Measurements from ENCODE around the gene SFXN5.
"Not testable (repeated sequence)": the region's sequence is repeated elsewhere in the genome, so short reads cannot be mapped to it uniquely, and the experiment has no call there.

Gene SFXN5

GRCh38 chr2:72915320-72915906 is 156.1 kb downstream of the SFXN5 start:
- Mint-ChIP-seq H3K4me3 (peak overlapping the region; percentile 6), H3K27ac (peak overlapping the region; percentile 2), H3K36me3 (ENCODE audit: low read depth) (no peaks in the 10 kb centered on the region), H3K27me3 (ENCODE audit: low read depth) (peaks cover 80% of the 10 kb centered on the region), H3K4me1 (ENCODE audit: low read depth) (peaks cover 8% of the 10 kb centered on the region), H3K9me3 (no peaks in the 10 kb centered on the region)
- DNase-seq (ENCODE audit: low spot score), result no peak

GRCh38 chr2:72914589-72915319 is 156.8 kb downstream of the SFXN5 start:
- H3K9me3 Mint-ChIP-seq, result no peaks in the 10 kb centered on the region
- peak overlapping the region; percentile 6 for H3K4me3 Mint-ChIP-seq
- peaks cover 79% of the 10 kb centered on the region for H3K27me3 Mint-ChIP-seq (ENCODE audit: low read depth)
- peaks cover 8% of the 10 kb centered on the region for H3K4me1 Mint-ChIP-seq (ENCODE audit: low read depth)
- H3K36me3 Mint-ChIP-seq (ENCODE audit: low read depth), result no peaks in the 10 kb centered on the region
- peak overlapping the region; percentile 2 for H3K27ac Mint-ChIP-seq
- DNase-seq (ENCODE audit: low spot score), result no peak

GRCh38 chr2:72914206-72914559 is 157.3 kb downstream of the SFXN5 start:
- Mint-ChIP-seq H3K9me3 (no peaks in the 10 kb centered on the region), H3K27me3 (ENCODE audit: low read depth) (peaks cover 79% of the 10 kb centered on the region), H3K4me3 (no peak overlapping the region), H3K27ac (no peak overlapping the region), H3K36me3 (ENCODE audit: low read depth) (no peaks in the 10 kb centered on the region), H3K4me1 (ENCODE audit: low read depth) (peaks cover 4% of the 10 kb centered on the region)
- DNase-seq (ENCODE audit: low spot score), result no peak

GRCh38 chr2:72913486-72914205 is 157.9 kb downstream of the SFXN5 start:
- no peak overlapping the region for H3K4me3 Mint-ChIP-seq
- DNase-seq (ENCODE audit: low spot score), result no peak
- H3K27me3 Mint-ChIP-seq (ENCODE audit: low read depth), result peaks cover 76% of the 10 kb centered on the region
- H3K4me1 Mint-ChIP-seq (ENCODE audit: low read depth), result peaks cover 4% of the 10 kb centered on the region
- no peaks in the 10 kb centered on the region for H3K9me3 Mint-ChIP-seq
- no peak overlapping the region for H3K27ac Mint-ChIP-seq
- no peaks in the 10 kb centered on the region for H3K36me3 Mint-ChIP-seq (ENCODE audit: low read depth)

- no peaks in the 10 kb centered on the region for H3K9me3 Mint-ChIP-seq
- no peak overlapping the region for H3K4me3 Mint-ChIP-seq
- DNase-seq (ENCODE audit: low spot score), result no peak
- H3K4me1 Mint-ChIP-seq (ENCODE audit: low read depth), result no peaks in the 10 kb centered on the region
- no peaks in the 10 kb centered on the region for H3K36me3 Mint-ChIP-seq (ENCODE audit: low read depth)
- no peak overlapping the region for H3K27ac Mint-ChIP-seq
- H3K27me3 Mint-ChIP-seq (ENCODE audit: low read depth), result peaks cover 76% of the 10 kb centered on the region
Observed at GRCh38 chr2:72911256-72911655, 160.3 kb downstream of the SFXN5 start.

- H3K27ac Mint-ChIP-seq, result no peak overlapping the region
- no peaks in the 10 kb centered on the region for H3K36me3 Mint-ChIP-seq (ENCODE audit: low read depth)
- no peak overlapping the region for H3K4me3 Mint-ChIP-seq
- DNase-seq (ENCODE audit: low spot score), result no peak
- no peaks in the 10 kb centered on the region for H3K4me1 Mint-ChIP-seq (ENCODE audit: low read depth)
- H3K9me3 Mint-ChIP-seq, result no peaks in the 10 kb centered on the region
- H3K27me3 Mint-ChIP-seq (ENCODE audit: low read depth), result peaks cover 73% of the 10 kb centered on the region
Observed at GRCh38 chr2:72908741-72909140, 162.8 kb downstream of the SFXN5 start.

- not testable (repeated sequence) for H3K4me3 Mint-ChIP-seq; H3K36me3 Mint-ChIP-seq (ENCODE audit: low read depth); H3K9me3 Mint-ChIP-seq; H3K27ac Mint-ChIP-seq; H3K4me1 Mint-ChIP-seq (ENCODE audit: low read depth); DNase-seq (ENCODE audit: low spot score)
- peaks cover 76% of the 10 kb centered on the region for H3K27me3 Mint-ChIP-seq (ENCODE audit: low read depth)
Observed at GRCh38 chr2:72907369-72907768, 164.1 kb downstream of the SFXN5 start.

- H3K9me3 Mint-ChIP-seq, result no peaks in the 10 kb centered on the region
- H3K4me1 Mint-ChIP-seq (ENCODE audit: low read depth), result no peaks in the 10 kb centered on the region
Observed at GRCh38 chr2:72901426-72901825, 170.1 kb downstream of the SFXN5 start.

GRCh38 chr2:72900191-72900825 is 171.2 kb downstream of the SFXN5 start:
- Mint-ChIP-seq H3K9me3 (no peaks in the 10 kb centered on the region), H3K36me3 (ENCODE audit: low read depth) (no peaks in the 10 kb centered on the region), H3K27ac (no peak overlapping the region), H3K4me1 (ENCODE audit: low read depth) (peaks cover 1% of the 10 kb centered on the region), H3K27me3 (ENCODE audit: low read depth) (peaks cover 61% of the 10 kb centered on the region), H3K4me3 (no peak overlapping the region)
- DNase-seq (ENCODE audit: low spot score), result no peak

More at GRCh38 chr2:72901426-72901825, 170.1 kb downstream of the SFXN5 start:
- Mint-ChIP-seq H3K36me3 (ENCODE audit: low read depth) (no peaks in the 10 kb centered on the region), H3K27ac (no peak overlapping the region), H3K27me3 (ENCODE audit: low read depth) (peaks cover 64% of the 10 kb centered on the region), H3K4me3 (no peak overlapping the region)
- no peak for DNase-seq (ENCODE audit: low spot score)

GRCh38 chr2:72898585-72898906 is 173.0 kb downstream of the SFXN5 start:
- Mint-ChIP-seq H3K27ac (no peak overlapping the region), H3K9me3 (no peaks in the 10 kb centered on the region), H3K4me1 (ENCODE audit: low read depth) (peaks cover 1% of the 10 kb centered on the region), H3K4me3 (no peak overlapping the region), H3K27me3 (ENCODE audit: low read depth) (peaks cover 53% of the 10 kb centered on the region), H3K36me3 (ENCODE audit: low read depth) (no peaks in the 10 kb centered on the region)
- DNase-seq (ENCODE audit: low spot score), result no peak

- DNase-seq (ENCODE audit: low spot score), result no peak
- no peaks in the 10 kb centered on the region for H3K9me3 Mint-ChIP-seq
- H3K4me1 Mint-ChIP-seq (ENCODE audit: low read depth), result peaks cover 1% of the 10 kb centered on the region
- H3K27ac Mint-ChIP-seq, result no peak overlapping the region
- no peaks in the 10 kb centered on the region for H3K36me3 Mint-ChIP-seq (ENCODE audit: low read depth)
- H3K27me3 Mint-ChIP-seq (ENCODE audit: low read depth), result peaks cover 48% of the 10 kb centered on the region
- H3K4me3 Mint-ChIP-seq, result no peak overlapping the region
Observed at GRCh38 chr2:72897785-72898584, 173.5 kb downstream of the SFXN5 start.

GRCh38 chr2:72896446-72896845 is 175.1 kb downstream of the SFXN5 start:
- peaks cover 37% of the 10 kb centered on the region for H3K27me3 Mint-ChIP-seq (ENCODE audit: low read depth)
- no peaks in the 10 kb centered on the region for H3K9me3 Mint-ChIP-seq

GRCh38 chr2:72895759-72896281 is 175.7 kb downstream of the SFXN5 start:
- no peaks in the 10 kb centered on the region for H3K9me3 Mint-ChIP-seq
- no peaks in the 10 kb centered on the region for H3K36me3 Mint-ChIP-seq (ENCODE audit: low read depth)
- H3K27me3 Mint-ChIP-seq (ENCODE audit: low read depth), result peaks cover 32% of the 10 kb centered on the region
- no peak overlapping the region for H3K27ac Mint-ChIP-seq
- H3K4me3 Mint-ChIP-seq, result no peak overlapping the region
- DNase-seq (ENCODE audit: low spot score), result no peak
- H3K4me1 Mint-ChIP-seq (ENCODE audit: low read depth), result peaks cover 1% of the 10 kb centered on the region

More at GRCh38 chr2:72896446-72896845, 175.1 kb downstream of the SFXN5 start:
- Mint-ChIP-seq H3K27ac (no peak overlapping the region), H3K4me1 (ENCODE audit: low read depth) (peaks cover 1% of the 10 kb centered on the region), H3K4me3 (no peak overlapping the region), H3K36me3 (ENCODE audit: low read depth) (no peaks in the 10 kb centered on the region)
- no peak for DNase-seq (ENCODE audit: low spot score)
